Measurements from ENCODE around the gene KLHL40. TPM values are rescaled to one million over a fixed set of nuclear protein-coding genes. Genes with fewer than 3 reads are reported as not detected.

Gene KLHL40
- total and polyA plus RNA-seq, 9 of the 15 experiments (the other 6 are each of a cell fraction or from before 2014, with no cell fraction given): not detected

- intact Hi-C loops (cut with micrococcal nuclease): no loop called here
- CTCF ChIA-PET (ENCODE audit: low intra/inter-chr PET ratio): interaction anchor here (0.6 kb wide), 1 partner anchor 129 kb away, joined by 4 read pairs; no protein-coding TSS in a partner anchor
- Histone ChIP-seq H3K36me3 (ENCODE audit: control insufficient read depth, insufficient read depth, low read length) (no peaks in the 10 kb centered on the region), H3K27ac (ENCODE audit: extremely low read depth, low read depth, low read length) (no peak overlapping the region), H4K20me1 (replicated peaks; ENCODE audit: control insufficient read depth, insufficient read depth, low read length) (peaks cover 19% of the 10 kb centered on the region), H3K27me3 (ENCODE audit: control insufficient read depth in 2 of 2, insufficient read depth in 2 of 2, low read length in 2 of 2) (peaks cover 6 to 36% of the 10 kb centered on the region in 2 experiments), H3K9me1 (ENCODE audit: control insufficient read depth, insufficient read depth, low read length) (peaks cover 5% of the 10 kb centered on the region), H3K4me2 (ENCODE audit: insufficient read depth, low read length) (no peak overlapping the region), H3K79me2 (ENCODE audit: control insufficient read depth, insufficient read depth, low read length) (no peaks in the 10 kb centered on the region), H3K4me1 (replicated peaks in 1 of 2; ENCODE audit: control insufficient read depth in 2 of 2, insufficient read depth in 2 of 2, low read length in 2 of 2) (peaks cover 0 to 17% of the 10 kb centered on the region in 2 experiments; a peak in 1 of 5 replicates), H3K9ac (ENCODE audit: insufficient read depth in 1 of 2, low read depth in 2 of 2, low read length in 2 of 2) (no peak overlapping the region), H3K4me3 (no peak overlapping the region), H2AFZ (ENCODE audit: low read depth, low read length) (no peak overlapping the region), H3K9me3 (replicated peaks; ENCODE audit: control insufficient read depth, insufficient read depth, low read depth, low read length) (no peaks in the 10 kb centered on the region)
- POLR2A ChIA-PET: interaction anchor here (0.6 kb wide), 1 partner anchor 9 kb away, joined by 4 read pairs; no protein-coding TSS in a partner anchor
- 4% methylated on average over 15 of the region's 15 CpGs for WGBS (ENCODE audit: insufficient coverage, low coverage, missing lambda C conversion rate)
- no TSS peak for BruUV-seq (replicated peaks)
- in situ Hi-C loops (cut with MboI): no loop called here
- DNase-seq (ENCODE audit: extremely low read depth in 1 of 4, low spot score in 3 of 4) (peak; percentile 74 to 95 (median 92)), FAIRE-seq (peak; percentile 76), ATAC-seq (peak; percentile 93)
- TF ChIP-seq FIP1L1 (IDR thresholded peaks at IDR 0.05; ENCODE audit: low read depth, low read length, poor library complexity, severe bottlenecking) (no peak), ZNF444 (CRISPR knock-in tag; IDR thresholded peaks at IDR 0.05) (no peak), FOXA3 (CRISPR knock-in tag; conservative IDR thresholded peaks at IDR 0.05 in 1 of 2, IDR thresholded peaks at IDR 0.05 in 1 of 2) (no peak), ZNF224 (CRISPR knock-in tag; IDR thresholded peaks at IDR 0.05) (peak; percentile 45; the same call in 1 of the 2 replicates), TAL1 (IDR thresholded peaks at IDR 0.05) (no peak), CREM (IDR thresholded peaks at IDR 0.05; ENCODE audit: low read depth) (peak; percentile 18; the same call in 1 of the 2 replicates), HSF4 (CRISPR knock-in tag; IDR thresholded peaks at IDR 0.05; ENCODE audit: borderline replicate concordance) (no peak), SNIP1 (IDR thresholded peaks at IDR 0.05; ENCODE audit: low read depth) (no peak), MYNN (IDR thresholded peaks at IDR 0.05) (peak; percentile 54; the same call in 1 of the 2 replicates), MYNN (CRISPR knock-in tag; IDR thresholded peaks at IDR 0.05) (no peak), JUN (IDR thresholded peaks at IDR 0.05; ENCODE audit: borderline replicate concordance, low read depth, low read length) (no peak), JUN (CRISPR knock-in tag; IDR thresholded peaks at IDR 0.05; ENCODE audit: borderline replicate concordance) (no peak), PTTG1 (tag; IDR thresholded peaks at IDR 0.05; ENCODE audit: low read depth) (no peak), FUS (optimal IDR thresholded peaks at IDR 0.05; ENCODE audit: low read depth, low read length) (no peak), ETV1 (tag; conservative IDR thresholded peaks at IDR 0.05; ENCODE audit: low read depth) (no peak; the same call in 1 of the 2 replicates), DNMT1 (IDR thresholded peaks at IDR 0.05) (no peak), ZKSCAN3 (CRISPR knock-in tag; IDR thresholded peaks at IDR 0.05) (no peak), ZNF77 (CRISPR knock-in tag; IDR thresholded peaks at IDR 0.05) (no peak), HNRNPLL (IDR thresholded peaks at IDR 0.05; ENCODE audit: low read depth, low read length, poor library complexity, severe bottlenecking) (no peak), MBD2 (IDR thresholded peaks at IDR 0.05; ENCODE audit: borderline replicate concordance, low read depth) (no peak), PKNOX1 (IDR thresholded peaks at IDR 0.05) (no peak)
- TF ChIP-seq, protein P1, sequence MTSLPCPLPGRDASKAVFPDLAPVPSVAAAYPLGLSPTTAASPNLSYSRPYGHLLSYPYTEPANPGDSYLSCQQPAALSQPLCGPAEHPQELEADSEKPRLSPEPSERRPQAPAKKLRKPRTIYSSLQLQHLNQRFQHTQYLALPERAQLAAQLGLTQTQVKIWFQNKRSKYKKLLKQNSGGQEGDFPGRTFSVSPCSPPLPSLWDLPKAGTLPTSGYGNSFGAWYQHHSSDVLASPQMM (CRISPR knock-in tag; IDR thresholded peaks at IDR 0.05): no peak
Measured at GRCh38 chr3:42701371-42702065, 16.2 kb downstream of the KLHL40 start.
